ENCODE measurements around the gene SGPP2. TPM values are rescaled to one million over a fixed set of nuclear protein-coding genes. Genes with fewer than 3 reads are reported as not detected.

The SGPP2 gene
- total RNA-seq, 2 experiments from 2014 or later, result 1.7 TPM

GRCh38 chr2:222522082-222522481 is 97.7 kb downstream of the SGPP2 start:
- CTCF ChIA-PET, result no interaction called here
- intact Hi-C loops (cut with DNase I, micrococcal nuclease), result no loop called here

GRCh38 chr2:222523783-222524544 is 99.6 kb downstream of the SGPP2 start:
- DNase-seq, result no peak
- CTCF ChIA-PET, result no interaction called here

More at GRCh38 chr2:222522082-222522481, 97.7 kb downstream of the SGPP2 start:
- H3K4me3 Mint-ChIP-seq, result no peak overlapping the region
- H3K9me3 Mint-ChIP-seq, result no peaks in the 10 kb centered on the region
- TF ChIP-seq CTCF (IDR thresholded peaks at IDR 0.05), result no peak
- ATAC-seq (ENCODE audit: poor library complexity) (no peak), DNase-seq (no peak)
- H3K4me1 ChIP-seq (ENCODE audit: insufficient read depth, low read length), result no peaks in the 10 kb centered on the region
- H3K9me3 ChIP-seq (ENCODE audit: control insufficient read depth in 1 of 2, insufficient read depth in 1 of 2, low read length in 2 of 2), result peaks cover 0 to 4% of the 10 kb centered on the region in 2 experiments
- H3K27me3 Mint-ChIP-seq, result no peaks in the 10 kb centered on the region
- no peaks in the 10 kb centered on the region for H3K4me1 Mint-ChIP-seq (ENCODE audit: low read depth)
- POLR2A ChIA-PET, result no interaction called here
- H3K27me3 ChIP-seq (ENCODE audit: control insufficient read depth in 1 of 2, insufficient read depth in 2 of 2, low read length in 2 of 2), result no peaks in the 10 kb centered on the region
- H3K36me3 Mint-ChIP-seq (ENCODE audit: low read depth), result no peaks in the 10 kb centered on the region
- no peak overlapping the region for H3K4me3 ChIP-seq (ENCODE audit: low read length)
- H3K27ac Mint-ChIP-seq, result no peak overlapping the region
- no peak overlapping the region for H3K27ac ChIP-seq (ENCODE audit: low read depth in 1 of 2, low read length in 2 of 2)
- peaks cover 4% of the 10 kb centered on the region for H3K36me3 ChIP-seq (ENCODE audit: insufficient read depth, low read length)

GRCh38 chr2:222525811-222526210 is 101.5 kb downstream of the SGPP2 start:
- DNase-seq, result no peak
- H3K9me3 ChIP-seq (ENCODE audit: control insufficient read depth in 1 of 2, insufficient read depth in 1 of 2, low read length in 2 of 2), result peaks cover 0 to 4% of the 10 kb centered on the region in 2 experiments
- no peaks in the 10 kb centered on the region for H3K27me3 ChIP-seq (ENCODE audit: control insufficient read depth in 1 of 2, insufficient read depth in 2 of 2, low read length in 2 of 2)
- ChIA-PET POLR2A (no interaction called here), CTCF (no interaction called here)
- Mint-ChIP-seq H3K4me3 (no peak overlapping the region), H3K27ac (no peak overlapping the region), H3K9me3 (no peaks in the 10 kb centered on the region), H3K36me3 (ENCODE audit: low read depth) (no peaks in the 10 kb centered on the region), H3K27me3 (no peaks in the 10 kb centered on the region), H3K4me1 (ENCODE audit: low read depth) (no peaks in the 10 kb centered on the region)
- no peaks in the 10 kb centered on the region for H3K4me1 ChIP-seq (ENCODE audit: insufficient read depth, low read length)
- ATAC-seq (ENCODE audit: poor library complexity), result no peak
- no peak for TF ChIP-seq CTCF (IDR thresholded peaks at IDR 0.05)
- no peak overlapping the region for H3K27ac ChIP-seq (ENCODE audit: low read depth in 1 of 2, low read length in 2 of 2)
- H3K36me3 ChIP-seq (ENCODE audit: insufficient read depth, low read length), result peaks cover 4% of the 10 kb centered on the region
- no peak overlapping the region for H3K4me3 ChIP-seq (ENCODE audit: low read length)
- intact Hi-C loops (cut with DNase I, micrococcal nuclease), result no loop called here

More at GRCh38 chr2:222523783-222524544, 99.6 kb downstream of the SGPP2 start:
- H3K9me3 Mint-ChIP-seq, result no peaks in the 10 kb centered on the region
- no peak for TF ChIP-seq CTCF (IDR thresholded peaks at IDR 0.05)
- peaks cover 4% of the 10 kb centered on the region for H3K36me3 ChIP-seq (ENCODE audit: insufficient read depth, low read length)
- H3K36me3 Mint-ChIP-seq (ENCODE audit: low read depth), result no peaks in the 10 kb centered on the region
- H3K9me3 ChIP-seq (ENCODE audit: control insufficient read depth in 1 of 2, insufficient read depth in 1 of 2, low read length in 2 of 2), result peaks cover 0 to 4% of the 10 kb centered on the region in 2 experiments
- H3K27me3 ChIP-seq (ENCODE audit: control insufficient read depth in 1 of 2, insufficient read depth in 2 of 2, low read length in 2 of 2), result no peaks in the 10 kb centered on the region
- H3K4me3 ChIP-seq (ENCODE audit: low read length), result no peak overlapping the region
- no peak overlapping the region for H3K4me3 Mint-ChIP-seq
- H3K27ac ChIP-seq (ENCODE audit: low read depth in 1 of 2, low read length in 2 of 2), result no peak overlapping the region
- POLR2A ChIA-PET, result no interaction called here
- intact Hi-C loops (cut with DNase I, micrococcal nuclease), result no loop called here
- H3K4me1 Mint-ChIP-seq (ENCODE audit: low read depth), result no peaks in the 10 kb centered on the region
- ATAC-seq (ENCODE audit: poor library complexity), result no peak
- H3K27me3 Mint-ChIP-seq, result no peaks in the 10 kb centered on the region
- H3K27ac Mint-ChIP-seq, result no peak overlapping the region
- H3K4me1 ChIP-seq (ENCODE audit: insufficient read depth, low read length), result no peaks in the 10 kb centered on the region
